ENCODE results near the gene ANGPTL2.

DNA sequence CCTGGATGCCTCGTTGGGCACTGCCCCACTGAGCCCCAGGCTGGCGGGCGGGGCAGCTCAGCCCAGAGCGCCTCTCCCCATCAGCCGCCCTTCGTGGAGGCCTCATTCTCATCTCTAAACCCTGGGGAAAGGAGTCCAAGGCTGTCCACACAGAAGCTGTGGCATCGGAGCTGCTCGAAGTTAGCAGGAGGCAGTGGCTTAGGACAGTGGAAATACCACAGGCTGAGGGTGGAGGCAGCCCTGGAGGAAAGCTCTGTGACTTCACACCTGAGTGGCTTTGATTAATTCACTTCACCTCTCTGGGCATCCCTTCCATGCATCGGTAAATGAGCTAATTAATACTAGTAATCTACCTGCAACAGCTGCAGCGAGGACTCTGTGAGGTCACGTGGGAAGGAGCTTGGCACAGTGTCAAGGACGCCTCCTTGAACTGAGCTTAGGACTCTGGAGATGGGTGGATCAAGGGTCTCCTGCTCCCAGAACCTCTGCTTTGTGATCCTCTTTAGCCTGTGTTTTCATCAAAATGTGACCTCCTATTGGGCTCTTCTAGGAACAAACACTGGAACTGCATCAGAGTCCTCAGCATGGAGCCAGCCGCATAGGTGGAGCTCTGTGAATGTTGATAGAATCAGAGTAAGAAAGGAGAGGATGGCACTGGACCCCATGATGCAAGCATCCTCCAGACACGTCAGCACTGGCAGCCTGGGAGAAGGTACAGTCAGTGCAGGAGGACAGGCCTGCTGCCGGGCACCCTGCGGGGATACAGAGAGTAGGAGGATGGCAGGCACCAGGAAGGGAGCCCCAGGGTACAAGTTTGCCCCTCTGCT is 842 bp upstream of the ANGPTL2 start:
- TF ChIP-seq, protein P1, sequence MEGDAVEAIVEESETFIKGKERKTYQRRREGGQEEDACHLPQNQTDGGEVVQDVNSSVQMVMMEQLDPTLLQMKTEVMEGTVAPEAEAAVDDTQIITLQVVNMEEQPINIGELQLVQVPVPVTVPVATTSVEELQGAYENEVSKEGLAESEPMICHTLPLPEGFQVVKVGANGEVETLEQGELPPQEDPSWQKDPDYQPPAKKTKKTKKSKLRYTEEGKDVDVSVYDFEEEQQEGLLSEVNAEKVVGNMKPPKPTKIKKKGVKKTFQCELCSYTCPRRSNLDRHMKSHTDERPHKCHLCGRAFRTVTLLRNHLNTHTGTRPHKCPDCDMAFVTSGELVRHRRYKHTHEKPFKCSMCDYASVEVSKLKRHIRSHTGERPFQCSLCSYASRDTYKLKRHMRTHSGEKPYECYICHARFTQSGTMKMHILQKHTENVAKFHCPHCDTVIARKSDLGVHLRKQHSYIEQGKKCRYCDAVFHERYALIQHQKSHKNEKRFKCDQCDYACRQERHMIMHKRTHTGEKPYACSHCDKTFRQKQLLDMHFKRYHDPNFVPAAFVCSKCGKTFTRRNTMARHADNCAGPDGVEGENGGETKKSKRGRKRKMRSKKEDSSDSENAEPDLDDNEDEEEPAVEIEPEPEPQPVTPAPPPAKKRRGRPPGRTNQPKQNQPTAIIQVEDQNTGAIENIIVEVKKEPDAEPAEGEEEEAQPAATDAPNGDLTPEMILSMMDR (IDR thresholded peaks at IDR 0.05; ENCODE audit: low read length): no peak
- no peak for TF ChIP-seq EZH2 (IDR thresholded peaks at IDR 0.05; ENCODE audit: borderline replicate concordance, low read length)
